HG03354 (cell line): Measurements from ENCODE around the gene SIGLEC11.

Source experiments
- ATAC-seq: cut with Tn5 transposase; IDR thresholded peaks from one replicate; pipeline ENCODE4 v1.9.1; 2021; ENCODE audit warnings: mild to moderate bottlenecking; ENCODE audit not compliant: unreplicated experiment, poor library complexity, severe bottlenecking

The SIGLEC11 gene

GRCh38 chr19:49911381-49912145 is 49.4 kb downstream of the SIGLEC11 start:
- ATAC-seq = peak; percentile 45

GRCh38 chr19:49910179-49910578 is 50.8 kb downstream of the SIGLEC11 start:
- ATAC-seq = no peak

GRCh38 chr19:49908480-49909420 is 52.2 kb downstream of the SIGLEC11 start:
- no peak for ATAC-seq

- ATAC-seq = no peak
These were observed 53.1 kb downstream of the SIGLEC11 start for GRCh38 chr19:49907745-49908446.

GRCh38 chr19:49906879-49907564 is 54.0 kb downstream of the SIGLEC11 start:
- no peak for ATAC-seq

GRCh38 chr19:49904136-49904535 is 56.8 kb downstream of the SIGLEC11 start:
- ATAC-seq = no peak
